ENCODE results near the gene FITM2.
"Not testable (repeated sequence)": the region's sequence is repeated elsewhere in the genome, so short reads cannot be mapped to it uniquely, and the experiment has no call there.

Gene FITM2, protein sequence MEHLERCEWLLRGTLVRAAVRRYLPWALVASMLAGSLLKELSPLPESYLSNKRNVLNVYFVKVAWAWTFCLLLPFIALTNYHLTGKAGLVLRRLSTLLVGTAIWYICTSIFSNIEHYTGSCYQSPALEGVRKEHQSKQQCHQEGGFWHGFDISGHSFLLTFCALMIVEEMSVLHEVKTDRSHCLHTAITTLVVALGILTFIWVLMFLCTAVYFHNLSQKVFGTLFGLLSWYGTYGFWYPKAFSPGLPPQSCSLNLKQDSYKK
- total RNA-seq = 5.1 to 9.9 reads per million in 2 donors

DNA sequence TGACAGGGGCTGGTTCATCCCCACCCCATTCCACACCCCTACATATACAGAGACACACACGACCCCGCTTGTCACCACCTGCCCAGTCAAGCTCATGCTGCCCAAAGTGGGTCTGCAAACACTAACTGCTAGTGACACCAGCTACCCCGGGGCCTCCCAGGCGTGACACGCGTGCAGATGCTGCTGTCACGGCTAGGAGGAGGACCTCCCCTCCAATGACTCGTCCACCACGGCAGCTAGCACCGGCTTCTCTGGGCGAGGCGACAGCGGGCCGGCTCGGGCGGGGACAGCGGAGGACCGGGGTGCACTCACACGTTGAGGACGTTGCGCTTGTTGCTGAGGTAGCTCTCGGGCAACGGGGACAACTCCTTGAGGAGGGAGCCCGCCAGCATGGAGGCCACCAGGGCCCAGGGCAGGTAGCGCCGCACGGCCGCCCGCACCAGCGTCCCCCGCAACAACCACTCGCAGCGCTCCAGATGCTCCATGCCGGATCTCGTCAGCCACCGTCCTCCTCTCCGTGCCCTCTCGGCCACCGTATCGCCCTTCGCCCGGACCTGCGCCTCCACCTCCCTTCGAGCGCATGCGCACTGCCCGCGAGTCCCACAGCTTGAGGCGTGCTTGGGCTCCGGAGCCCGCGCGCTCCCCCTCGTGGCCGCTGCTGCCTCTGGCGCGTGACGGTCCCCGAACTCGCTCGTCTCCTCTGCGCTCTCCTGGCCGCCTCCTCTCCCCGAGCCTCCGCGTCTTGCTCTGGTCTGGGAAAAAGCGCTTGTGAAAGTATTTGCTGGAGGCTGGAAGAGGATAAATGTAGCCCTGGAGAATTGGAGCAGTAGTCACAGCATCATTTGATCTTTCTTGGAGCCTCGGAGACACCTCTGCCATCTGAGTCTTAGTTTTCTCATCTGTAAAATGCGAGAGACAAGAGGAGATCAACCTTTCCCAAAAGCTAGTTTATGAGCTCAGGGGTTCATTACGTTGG, at the start of gene FITM2:
Gene FITM2 (minus strand): TSS at position 539 of the 976 bp plus-strand sequence. CDS start 54 bp downstream, at position 485.
- DNase-seq = peak; percentile 99

DNA sequence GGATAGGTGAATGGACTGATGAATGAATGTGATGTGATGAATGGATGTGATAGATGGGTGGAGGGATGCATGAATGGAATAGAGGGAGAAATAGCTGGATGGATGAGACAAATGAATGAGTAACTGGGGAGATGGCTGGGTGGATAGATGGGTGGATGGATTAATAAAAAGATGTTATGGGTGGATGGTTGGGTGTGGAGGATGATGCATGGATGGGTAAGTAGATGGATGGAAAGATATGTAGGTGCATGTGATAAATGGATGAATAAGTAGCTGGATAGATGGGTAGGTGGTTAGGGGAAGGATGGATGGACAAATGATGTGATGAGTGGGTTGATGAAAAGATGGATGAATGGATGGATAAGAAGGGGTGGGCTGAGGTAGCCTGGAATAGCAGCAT, 49.2 kb upstream of the FITM2 start:
- no peak for DNase-seq

DNA sequence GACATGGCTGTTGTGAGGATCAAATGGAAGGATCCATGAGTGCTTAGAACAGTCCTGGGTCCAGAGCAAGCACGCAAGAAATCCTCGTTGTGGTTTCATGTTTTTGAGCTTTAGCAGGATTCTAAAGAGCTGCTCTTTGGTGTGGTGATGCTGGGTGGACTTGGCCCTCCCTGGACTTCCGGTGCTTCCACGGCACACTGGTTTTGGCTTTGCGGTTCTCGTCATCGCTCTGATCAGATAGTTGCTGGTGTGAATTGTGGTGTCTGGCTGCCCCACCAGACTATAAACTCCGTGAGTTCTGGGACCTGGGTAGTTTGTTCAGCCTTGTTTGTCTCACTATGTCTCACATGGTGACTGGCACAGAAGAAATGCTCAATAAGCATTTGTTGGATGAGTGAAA, 47.8 kb upstream of the FITM2 start:
- DNase-seq = no peak

DNA sequence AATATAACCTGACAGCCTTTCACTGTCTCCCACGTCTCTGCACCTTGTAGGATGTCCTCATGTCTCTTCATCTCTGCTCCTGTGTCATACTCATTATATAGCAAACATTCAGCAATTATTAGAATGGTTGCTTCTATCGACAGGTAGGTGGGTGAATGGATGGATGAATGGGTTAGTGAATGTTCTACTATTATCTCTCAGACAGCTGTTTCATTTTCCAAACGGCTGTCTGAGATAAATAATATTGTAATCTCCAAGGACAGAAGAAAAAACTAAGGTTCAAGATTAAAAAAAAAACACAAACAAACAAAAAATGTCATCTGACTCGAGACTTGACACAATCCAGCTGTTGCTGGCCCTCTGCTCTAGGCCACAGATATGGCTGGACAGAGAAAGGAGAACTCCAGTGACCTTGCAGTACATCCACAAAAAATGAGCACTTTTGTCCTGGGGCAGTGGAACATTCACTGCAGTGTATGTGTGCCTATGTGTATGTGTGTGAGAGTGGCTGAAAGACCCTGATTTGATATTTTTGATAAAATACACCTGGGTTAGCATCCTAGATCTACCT, 46.6 kb upstream of the FITM2 start:
- DNase-seq = no peak

DNA sequence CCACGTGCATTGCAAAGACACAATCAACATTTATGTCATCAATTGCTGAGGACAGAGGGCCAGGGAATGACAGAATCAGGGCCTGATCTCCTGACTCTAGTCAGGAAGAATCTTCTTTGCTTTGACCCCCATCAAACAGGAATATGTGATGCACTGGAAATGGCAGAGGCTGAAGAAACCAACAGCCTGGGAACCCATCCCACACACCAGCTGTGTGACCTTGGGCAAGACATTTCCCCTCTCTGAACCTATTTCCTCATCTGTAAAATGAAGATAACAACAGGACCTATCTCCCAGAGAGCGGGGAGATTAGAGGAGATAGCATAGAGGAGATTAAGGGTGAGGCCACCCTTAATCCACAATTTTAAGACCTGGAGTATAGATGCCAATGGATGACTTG, 46.0 kb upstream of the FITM2 start:
- DNase-seq = no peak

DNA sequence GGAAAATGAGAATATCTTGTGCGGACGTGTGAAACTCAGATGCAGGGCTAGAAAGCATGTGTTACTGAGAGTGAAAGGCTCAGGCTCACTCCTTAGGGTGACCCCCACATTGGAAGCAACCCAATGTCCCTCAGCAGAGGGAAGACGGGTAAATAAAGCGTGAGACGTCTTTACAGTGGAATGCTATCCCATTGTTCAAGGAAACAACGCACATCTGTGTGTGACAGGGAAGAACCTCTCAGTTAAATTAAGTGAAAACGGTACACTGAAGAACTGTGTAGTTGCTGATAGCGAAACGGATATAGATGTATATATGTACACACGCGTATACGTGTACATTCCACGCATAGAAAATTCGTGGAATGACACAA, 45.3 kb upstream of the FITM2 start:
- no peak for DNase-seq

DNA sequence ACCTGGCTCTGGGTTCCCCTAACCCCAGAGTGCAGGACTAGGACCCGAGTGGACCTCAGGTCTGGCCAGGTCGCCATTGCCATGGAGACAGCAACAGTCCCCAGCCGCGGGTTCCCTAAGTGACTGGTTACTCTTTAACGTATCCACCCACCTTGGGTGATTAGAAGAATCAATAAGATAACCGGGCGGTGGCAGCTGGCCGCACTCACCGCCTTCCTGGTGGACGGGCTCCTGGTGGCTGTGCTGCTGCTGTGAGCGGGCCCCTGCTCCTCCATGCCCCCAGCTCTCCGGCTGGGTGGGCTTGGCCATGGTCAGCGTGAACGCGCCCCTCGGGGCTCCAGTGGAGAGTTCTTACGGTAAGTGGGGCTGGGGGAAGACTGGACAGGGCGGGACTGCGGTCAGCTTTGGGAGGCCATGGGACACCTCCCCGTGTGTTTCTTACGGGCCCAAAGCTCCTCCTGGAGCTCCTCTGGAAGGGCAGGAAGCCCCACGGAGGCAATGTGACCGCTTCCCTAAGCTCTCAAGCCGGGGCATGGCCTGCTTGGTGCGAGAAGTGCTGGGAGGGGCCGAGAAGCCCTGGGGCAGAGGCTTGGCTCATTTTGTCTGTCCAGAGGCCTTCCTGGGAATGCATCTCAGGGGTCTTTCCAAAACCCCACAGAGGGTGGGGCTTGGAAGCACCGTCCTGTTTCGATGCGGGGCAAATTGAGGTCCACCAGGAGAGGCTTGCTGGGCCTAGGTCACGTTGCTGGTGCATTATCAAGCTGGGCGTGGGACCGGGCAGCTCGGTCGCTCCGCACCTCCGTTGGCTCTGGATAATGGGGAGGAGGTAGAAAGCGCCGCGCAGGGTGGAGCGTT, 44.7 kb upstream of the FITM2 start, which contains the start of gene HNF4A:
Gene HNF4A (plus strand): TSS at position 202 of the 855 bp plus-strand sequence. CDS start 106 bp downstream, at position 308.
- DNase-seq = no peak

DNA sequence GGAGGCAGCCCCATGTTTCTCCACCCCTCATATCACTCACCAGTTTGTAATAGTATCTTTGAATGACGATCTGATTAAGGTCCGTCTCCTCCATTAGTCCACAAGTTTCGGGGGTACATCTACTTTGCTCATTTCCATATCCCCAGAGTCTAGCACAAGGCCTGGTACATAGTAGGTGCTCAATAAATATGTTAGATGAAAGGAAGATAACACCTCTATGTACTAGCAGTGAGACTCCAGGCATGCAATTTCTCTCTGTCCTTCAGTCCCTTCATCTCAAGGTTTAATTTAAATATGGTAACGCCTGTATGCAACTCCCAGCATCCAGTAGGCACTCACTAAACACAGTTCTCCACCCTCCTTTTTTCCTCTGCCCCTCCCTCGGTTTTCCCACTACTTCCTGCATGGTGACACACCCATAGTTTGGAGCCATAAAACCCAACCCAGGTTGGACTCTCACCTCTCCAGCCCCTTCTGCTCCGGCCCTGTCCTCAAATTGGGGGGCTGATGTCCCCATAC, 44.0 kb upstream of the FITM2 start:
- no peak for DNase-seq

DNA sequence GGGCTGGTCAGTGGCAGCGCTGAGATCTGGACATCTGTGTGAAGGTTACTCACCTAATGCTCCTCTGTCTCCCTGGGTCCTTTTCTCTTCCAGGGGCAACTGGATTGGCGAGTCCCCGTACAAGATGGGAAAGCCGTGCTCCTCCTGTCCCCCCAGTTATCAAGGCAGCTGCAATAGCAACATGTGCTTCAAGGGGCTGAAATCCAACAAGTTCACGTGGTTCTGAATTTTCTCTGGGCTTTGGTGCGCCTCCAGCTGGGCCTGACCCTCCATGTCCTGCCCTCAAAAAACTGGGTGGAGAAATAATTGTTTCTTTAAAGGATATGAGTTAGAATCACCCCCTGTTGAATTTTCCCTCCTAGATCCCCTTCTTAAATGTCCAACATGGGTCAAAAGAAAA, 39.6 kb upstream of the FITM2 start:
- no peak for DNase-seq

DNA sequence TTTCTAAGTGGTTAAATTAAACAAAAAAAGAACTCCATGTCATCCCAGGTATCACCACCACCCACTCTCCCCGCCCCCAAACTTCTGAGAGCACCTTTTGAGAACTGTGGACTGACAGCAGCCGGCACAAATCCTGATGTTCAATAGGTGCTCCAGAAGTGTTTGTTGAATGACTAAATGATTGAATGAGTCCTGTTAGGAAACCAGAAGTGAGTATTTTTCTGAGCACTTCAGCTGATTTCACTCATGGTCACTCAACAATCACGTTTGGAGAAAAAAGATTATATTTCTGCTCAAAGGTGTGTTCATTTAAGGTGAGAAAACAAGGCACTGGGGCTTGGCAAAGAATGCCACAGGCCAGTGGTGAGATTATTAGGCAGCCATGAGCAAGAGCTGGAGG, 38.3 kb upstream of the FITM2 start:
- DNase-seq = no peak

DNA sequence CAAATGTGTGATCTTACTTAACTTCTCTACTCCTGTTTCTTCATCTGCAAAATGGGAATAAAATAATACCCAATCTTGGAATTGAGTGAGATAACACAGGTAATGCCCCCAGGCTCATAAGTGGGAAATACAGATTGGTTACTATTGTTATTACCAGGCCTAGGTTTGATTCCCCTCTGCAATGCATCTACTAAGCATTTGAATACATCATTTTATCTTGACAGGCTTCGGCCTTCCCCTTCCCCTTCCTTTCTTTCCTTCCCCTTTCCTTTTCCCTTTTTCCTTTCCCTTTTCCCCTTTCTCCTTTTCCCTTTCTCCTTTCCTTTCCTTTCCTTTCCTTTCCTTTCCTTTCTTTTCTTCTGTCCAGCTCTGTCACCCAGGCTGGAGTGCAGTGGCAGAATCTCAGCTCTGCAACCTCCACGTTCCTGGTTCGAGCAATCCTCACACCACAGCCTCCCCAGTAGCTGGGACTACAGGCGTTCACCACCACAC, 37.2 kb upstream of the FITM2 start:
- DNase-seq = no peak

DNA sequence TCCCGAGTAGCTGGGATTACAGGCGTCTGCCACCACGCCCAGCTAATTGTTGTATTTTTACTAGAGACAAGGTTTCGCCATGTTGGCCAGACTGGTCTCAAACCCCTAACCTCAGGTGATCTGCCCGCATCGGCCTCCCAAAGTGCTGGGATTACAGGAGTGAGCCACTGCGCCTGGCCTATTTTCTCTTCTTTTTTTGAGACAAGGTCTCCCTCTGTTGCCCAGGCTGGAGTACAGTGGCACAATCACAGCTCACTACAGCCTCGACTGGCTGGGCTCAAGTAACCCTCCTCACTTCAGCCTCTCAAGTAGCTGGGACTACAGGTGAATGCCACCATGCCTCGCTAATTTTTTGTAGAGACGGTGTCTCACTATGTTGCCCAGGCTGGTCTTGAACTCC, 34.9 kb upstream of the FITM2 start:
- not testable (repeated sequence) for DNase-seq

DNA sequence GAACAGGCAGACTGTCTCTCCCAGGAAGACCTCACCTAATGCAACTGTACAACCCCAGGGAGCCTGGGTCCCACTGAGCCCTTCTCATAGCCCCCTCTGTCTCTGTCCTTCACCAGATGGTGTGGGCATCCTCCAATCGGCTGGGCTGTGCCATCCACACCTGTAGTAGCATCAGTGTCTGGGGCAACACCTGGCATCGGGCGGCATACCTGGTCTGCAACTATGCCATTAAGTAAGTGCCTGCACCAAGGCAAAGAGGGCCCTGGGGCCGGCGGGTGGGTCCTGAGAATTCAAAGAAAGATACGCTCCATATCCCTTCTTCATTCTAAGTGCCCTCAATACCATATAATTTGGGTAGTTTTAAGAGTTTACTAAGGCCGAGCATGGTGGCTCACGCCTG, 34.1 kb upstream of the FITM2 start:
- no peak for DNase-seq

DNA sequence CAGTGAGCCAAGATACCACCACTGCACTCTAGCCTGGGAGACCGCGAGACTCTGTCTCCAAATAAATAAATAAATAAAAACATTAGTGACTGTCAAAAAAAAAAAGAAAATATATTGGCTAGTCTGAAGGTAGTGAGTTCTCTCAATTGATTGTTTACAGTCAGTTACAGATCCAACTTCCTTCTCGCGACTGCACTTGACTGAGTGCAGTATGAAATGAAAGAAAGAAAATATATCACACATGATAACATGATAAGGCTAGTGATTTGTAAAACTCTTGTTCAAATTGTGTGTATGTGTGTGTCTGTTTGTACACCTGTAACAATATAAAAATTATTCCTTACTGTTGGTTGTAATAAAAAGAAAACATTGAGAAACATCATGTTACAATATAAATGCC, 33.7 kb upstream of the FITM2 start:
- no peak for DNase-seq

DNA sequence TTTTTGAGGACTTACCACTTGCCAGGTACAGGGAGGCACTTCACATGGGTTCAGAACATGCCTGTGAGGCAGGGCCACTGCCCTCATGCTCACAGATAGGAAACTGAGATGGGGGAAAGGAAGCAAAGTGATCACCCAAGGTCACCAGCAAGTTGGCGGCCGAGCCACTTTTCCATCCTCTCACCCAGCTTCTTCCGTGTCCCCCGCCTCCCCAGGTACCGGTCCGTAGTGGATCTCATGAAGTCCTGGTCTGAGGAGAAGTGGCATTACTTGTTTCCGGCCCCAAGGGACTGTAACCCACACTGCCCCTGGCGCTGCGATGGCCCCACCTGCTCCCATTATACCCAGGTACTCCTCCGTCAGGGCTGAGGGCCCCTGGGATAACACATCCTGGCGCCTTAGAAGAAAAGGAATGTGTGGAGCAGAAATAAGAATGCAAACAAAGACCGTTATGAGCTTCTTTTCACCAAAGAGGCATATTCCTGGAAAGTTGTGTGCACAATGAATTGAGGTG, 32.2 kb upstream of the FITM2 start:
- no peak for DNase-seq

DNA sequence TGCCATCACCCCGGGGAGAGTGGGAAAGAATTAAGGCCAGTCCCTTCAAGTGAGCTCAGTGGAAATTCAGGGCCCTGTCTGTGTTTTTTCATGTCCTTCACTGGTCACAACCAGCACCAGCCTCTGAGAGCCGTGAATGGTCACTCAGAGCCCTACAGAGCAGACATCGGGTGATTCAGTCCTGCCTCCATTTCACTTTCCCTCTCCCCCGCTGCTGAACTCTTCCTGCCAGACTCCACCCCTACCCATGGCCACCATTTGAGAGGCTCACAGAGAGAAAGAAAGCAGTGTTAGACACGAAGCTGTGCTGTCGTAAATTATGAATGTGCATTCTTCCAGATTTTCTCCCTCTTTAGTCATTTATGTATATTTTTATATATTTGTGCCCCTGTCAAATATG, 31.2 kb upstream of the FITM2 start:
- DNase-seq = no peak

DNA sequence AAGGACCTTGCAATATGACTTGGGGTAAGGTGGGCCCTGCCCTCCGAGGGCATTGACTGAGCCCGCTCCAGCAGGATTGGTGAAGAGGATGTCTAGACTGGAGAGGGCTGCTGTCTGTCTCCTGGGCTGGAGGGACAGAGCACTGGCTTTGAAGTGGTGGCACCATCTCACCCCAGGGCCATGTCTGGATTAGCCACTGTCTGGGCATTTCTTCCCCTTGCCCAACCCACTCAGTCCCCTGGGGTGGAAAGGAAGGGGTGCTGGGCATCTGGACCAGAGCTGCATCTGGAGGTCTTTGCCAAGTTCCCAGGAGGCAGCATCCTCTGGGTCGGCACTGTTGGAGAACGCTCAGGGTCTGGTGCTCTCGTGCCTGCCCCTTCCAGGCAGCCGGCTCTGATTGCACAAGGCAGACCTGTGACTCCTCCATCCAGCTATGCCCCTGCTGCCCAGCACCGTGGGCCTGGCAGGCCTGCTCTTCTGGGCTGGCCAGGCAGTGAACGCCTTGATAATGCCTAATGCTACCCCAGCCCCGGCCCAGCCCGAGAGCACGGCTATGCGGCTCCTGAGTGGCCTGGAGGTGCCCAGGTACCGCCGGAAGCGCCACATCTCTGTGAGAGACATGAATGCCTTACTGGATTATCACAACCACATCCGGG, 25.9 kb upstream of the FITM2 start, which contains the start of gene R3HDML:
Gene R3HDML (plus strand): TSS at position 319 of the 656 bp plus-strand sequence. CDS start 115 bp downstream, at position 434.
- DNase-seq = no peak

DNA sequence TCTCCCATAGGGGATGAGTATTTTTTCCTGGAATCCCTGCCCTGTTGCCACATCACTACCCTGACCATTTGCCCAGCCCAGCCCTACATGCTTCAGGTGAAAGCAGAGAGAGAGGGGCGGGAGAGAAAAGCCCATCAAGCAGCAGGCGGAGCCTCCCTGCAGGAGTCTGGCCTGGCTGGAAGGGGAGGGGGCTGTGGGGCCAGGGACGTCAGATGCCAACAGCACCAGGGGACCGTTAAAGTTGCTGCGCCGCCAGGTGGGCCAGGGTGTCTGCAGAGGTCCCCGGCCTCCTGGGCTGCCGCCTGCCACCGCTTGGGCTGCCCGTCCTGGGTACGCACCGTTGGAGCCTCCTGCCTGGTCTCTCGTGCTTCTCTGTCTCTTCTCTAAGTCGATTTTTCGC, 25.1 kb upstream of the FITM2 start:
- DNase-seq = no peak

DNA sequence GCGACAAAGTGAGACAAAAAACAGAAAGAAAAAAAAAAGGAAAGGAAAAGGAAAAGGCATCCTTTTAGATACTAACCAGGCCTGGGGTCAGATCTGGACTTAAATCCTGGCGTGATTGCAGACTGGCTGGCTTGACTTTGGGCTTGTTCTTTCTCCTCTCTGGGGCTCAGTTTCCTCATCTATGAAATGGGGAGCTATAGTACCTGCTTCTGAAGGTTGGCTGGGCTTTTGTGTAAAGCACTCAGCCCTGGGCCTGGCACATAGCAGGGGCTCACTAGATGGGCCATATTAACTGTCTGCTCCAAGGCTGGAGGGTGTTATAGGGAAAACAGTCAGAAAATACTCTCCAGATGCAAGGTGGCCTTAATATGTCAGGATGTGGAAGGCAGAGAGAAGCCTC, 24.7 kb upstream of the FITM2 start:
- no peak for DNase-seq

DNA sequence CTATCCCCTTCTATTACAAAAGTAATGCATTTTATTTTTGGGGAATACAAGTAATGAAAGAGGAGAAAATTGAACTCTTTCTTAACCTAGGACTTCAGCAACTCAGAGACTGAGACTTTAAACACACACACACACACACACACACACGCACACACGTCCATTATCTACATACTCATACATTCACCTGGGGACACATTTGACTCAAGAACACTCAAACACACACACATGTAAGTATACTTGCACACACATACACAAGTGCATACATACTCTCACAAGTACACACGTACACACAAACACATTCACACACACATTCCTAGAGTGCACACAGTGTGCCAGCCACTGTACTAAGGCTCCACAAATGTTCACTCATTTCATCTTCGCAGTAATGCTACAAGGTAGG, 23.7 kb upstream of the FITM2 start:
- DNase-seq = no peak

DNA sequence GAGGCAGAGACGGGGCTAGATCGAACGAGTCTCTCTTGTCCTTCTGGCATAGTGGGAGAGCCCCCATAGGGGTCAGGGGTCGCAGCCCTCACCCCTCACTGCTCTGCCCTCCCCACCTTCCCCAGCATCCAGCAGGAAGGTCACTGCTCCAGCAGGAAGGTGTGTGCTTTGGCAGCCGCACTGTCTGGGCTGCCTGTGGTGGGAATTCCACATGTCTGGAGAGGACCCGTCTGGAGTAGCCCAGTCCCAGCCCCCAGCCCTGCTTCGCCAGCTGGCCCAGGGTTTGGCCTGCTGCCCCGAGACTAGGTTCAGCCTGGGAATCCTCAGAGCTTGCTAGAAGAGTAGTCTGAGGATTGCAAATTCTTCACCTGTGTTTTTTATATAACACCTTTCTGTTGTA, 23.3 kb upstream of the FITM2 start:
- DNase-seq = no peak
